ENCODE data around the gene TC2N.

DNA sequence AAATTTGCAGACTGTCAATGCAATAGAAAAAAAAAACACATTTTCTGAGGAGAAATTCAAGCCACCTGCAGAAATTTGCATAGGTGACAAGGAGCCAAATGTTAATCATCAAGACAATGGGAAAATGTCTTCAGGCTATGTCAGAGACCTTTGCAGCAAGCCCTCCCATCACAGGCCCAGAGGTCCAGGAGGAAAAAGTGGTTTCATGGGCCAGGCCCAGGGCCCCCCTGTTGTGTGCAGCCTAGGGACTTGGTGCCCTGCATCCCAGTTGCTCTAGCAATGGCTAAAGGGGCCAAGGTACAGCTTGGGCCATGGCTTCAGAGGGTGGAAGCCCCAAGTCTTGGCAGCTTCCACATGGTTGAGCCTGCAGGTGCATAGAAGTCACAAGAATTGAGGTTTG is 60.6 kb downstream of the TC2N start:
- TF ChIP-seq, protein P1, sequence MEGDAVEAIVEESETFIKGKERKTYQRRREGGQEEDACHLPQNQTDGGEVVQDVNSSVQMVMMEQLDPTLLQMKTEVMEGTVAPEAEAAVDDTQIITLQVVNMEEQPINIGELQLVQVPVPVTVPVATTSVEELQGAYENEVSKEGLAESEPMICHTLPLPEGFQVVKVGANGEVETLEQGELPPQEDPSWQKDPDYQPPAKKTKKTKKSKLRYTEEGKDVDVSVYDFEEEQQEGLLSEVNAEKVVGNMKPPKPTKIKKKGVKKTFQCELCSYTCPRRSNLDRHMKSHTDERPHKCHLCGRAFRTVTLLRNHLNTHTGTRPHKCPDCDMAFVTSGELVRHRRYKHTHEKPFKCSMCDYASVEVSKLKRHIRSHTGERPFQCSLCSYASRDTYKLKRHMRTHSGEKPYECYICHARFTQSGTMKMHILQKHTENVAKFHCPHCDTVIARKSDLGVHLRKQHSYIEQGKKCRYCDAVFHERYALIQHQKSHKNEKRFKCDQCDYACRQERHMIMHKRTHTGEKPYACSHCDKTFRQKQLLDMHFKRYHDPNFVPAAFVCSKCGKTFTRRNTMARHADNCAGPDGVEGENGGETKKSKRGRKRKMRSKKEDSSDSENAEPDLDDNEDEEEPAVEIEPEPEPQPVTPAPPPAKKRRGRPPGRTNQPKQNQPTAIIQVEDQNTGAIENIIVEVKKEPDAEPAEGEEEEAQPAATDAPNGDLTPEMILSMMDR (IDR thresholded peaks at IDR 0.05; ENCODE audit: low read length) = no peak
- TF ChIP-seq EZH2 (optimal IDR thresholded peaks at IDR 0.05; ENCODE audit: low read depth, low read length) (no peak), EZH2phosphoT487 (IDR thresholded peaks at IDR 0.05; ENCODE audit: low read length) (no peak)

All from MM.1S (cell line).